Measurements from ENCODE around the gene RASSF3.

The RASSF3 gene

DNA sequence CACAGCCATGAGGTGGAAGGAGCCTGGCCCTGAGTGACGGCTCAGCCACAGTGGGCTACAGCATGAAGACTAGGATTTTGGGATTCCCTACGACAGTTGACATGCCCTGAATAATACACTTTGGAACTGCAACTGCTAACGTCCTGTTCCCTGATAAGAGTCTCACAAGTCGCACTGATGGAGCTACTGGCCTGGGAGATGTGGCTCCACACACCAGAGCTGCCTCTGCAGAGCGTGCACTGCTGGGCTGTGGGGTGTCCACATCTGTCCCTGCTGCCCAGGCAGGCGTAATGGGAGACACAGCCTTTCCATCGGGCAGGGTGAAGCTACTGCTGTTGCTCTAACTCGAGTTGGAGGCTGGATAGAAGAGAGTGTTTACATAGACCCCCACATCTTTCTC lies 42.7 kb upstream of the RASSF3 start:
- no peak for ATAC-seq (ENCODE audit: low read depth)

DNA sequence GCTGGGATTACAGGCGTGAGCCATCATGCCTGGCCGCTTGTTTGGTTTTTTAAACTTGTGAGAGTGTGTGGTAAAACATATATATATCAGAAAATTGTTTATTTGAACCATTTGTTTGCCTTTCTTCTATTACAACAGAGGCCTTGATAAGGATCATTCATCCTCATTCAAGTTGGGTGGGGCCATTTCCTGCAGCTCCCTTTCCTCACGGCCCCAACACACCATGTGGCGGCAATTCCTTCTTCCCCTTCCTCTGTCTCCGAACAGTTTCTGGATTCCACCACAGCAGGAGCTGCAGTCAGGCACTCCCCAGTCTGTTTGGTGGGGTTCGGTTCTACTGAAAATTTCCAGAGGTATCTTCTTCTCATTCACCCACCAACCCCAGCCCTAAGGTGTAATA lies 42.0 kb upstream of the RASSF3 start:
- ATAC-seq (ENCODE audit: low read depth) (no peak), DNase-seq (ENCODE audit: low spot score) (no peak)
- Histone ChIP-seq H3K4me3 (ENCODE audit: severe bottlenecking) (no peak overlapping the region), H3K36me3 (ENCODE audit: low read depth) (no peaks in the 10 kb centered on the region), H3K27me3 (ENCODE audit: insufficient read depth, poor library complexity, severe bottlenecking) (no peaks in the 10 kb centered on the region), H3K4me1 (ENCODE audit: insufficient read depth, poor library complexity, severe bottlenecking) (no peaks in the 10 kb centered on the region), H3K27ac (ENCODE audit: poor library complexity, severe bottlenecking) (no peak overlapping the region), H3K9me3 (ENCODE audit: severe bottlenecking) (no peaks in the 10 kb centered on the region)
- no peak for TF ChIP-seq CTCF (IDR thresholded peaks at IDR 0.05; ENCODE audit: poor library complexity, severe bottlenecking)

More for the DNA sequence above, 42.7 kb upstream of the RASSF3 start:
- H3K9me3 ChIP-seq (ENCODE audit: severe bottlenecking) = no peaks in the 10 kb centered on the region
- TF ChIP-seq CTCF (IDR thresholded peaks at IDR 0.05; ENCODE audit: poor library complexity, severe bottlenecking) = no peak
- no peaks in the 10 kb centered on the region for H3K36me3 ChIP-seq (ENCODE audit: low read depth)
- no peak overlapping the region for H3K27ac ChIP-seq (ENCODE audit: poor library complexity, severe bottlenecking)
- H3K4me3 ChIP-seq (ENCODE audit: severe bottlenecking) = no peak overlapping the region
- no peaks in the 10 kb centered on the region for H3K4me1 ChIP-seq (ENCODE audit: insufficient read depth, poor library complexity, severe bottlenecking)
- no peak for DNase-seq (ENCODE audit: low spot score)
- H3K27me3 ChIP-seq (ENCODE audit: insufficient read depth, poor library complexity, severe bottlenecking) = no peaks in the 10 kb centered on the region

- Histone ChIP-seq H3K4me3 (ENCODE audit: severe bottlenecking) (no peak overlapping the region), H3K9me3 (ENCODE audit: severe bottlenecking) (peaks cover 3% of the 10 kb centered on the region), H3K36me3 (ENCODE audit: low read depth) (no peaks in the 10 kb centered on the region), H3K27ac (ENCODE audit: poor library complexity, severe bottlenecking) (no peak overlapping the region), H3K27me3 (ENCODE audit: insufficient read depth, poor library complexity, severe bottlenecking) (no peaks in the 10 kb centered on the region), H3K4me1 (ENCODE audit: insufficient read depth, poor library complexity, severe bottlenecking) (no peaks in the 10 kb centered on the region)
- ATAC-seq (ENCODE audit: low read depth) = no peak
- no peak for TF ChIP-seq CTCF (IDR thresholded peaks at IDR 0.05; ENCODE audit: poor library complexity, severe bottlenecking)
- DNase-seq (ENCODE audit: low spot score) = no peak
Observed at GRCh38 chr12:64569923-64570691, 40.2 kb upstream of the RASSF3 start.

- ATAC-seq (ENCODE audit: low read depth) (no peak), DNase-seq (ENCODE audit: low spot score) (no peak)
- H3K4me3 ChIP-seq (ENCODE audit: severe bottlenecking) = no peak overlapping the region
- H3K27me3 ChIP-seq (ENCODE audit: insufficient read depth, poor library complexity, severe bottlenecking) = no peaks in the 10 kb centered on the region
- no peak overlapping the region for H3K27ac ChIP-seq (ENCODE audit: poor library complexity, severe bottlenecking)
- H3K4me1 ChIP-seq (ENCODE audit: insufficient read depth, poor library complexity, severe bottlenecking) = no peaks in the 10 kb centered on the region
- no peak for TF ChIP-seq CTCF (IDR thresholded peaks at IDR 0.05; ENCODE audit: poor library complexity, severe bottlenecking)
- peaks cover 3% of the 10 kb centered on the region for H3K9me3 ChIP-seq (ENCODE audit: severe bottlenecking)
- H3K36me3 ChIP-seq (ENCODE audit: low read depth) = no peaks in the 10 kb centered on the region
Observed at GRCh38 chr12:64571411-64571810, 38.9 kb upstream of the RASSF3 start.

GRCh38 chr12:64572241-64572640 lies 38.1 kb upstream of the RASSF3 start:
- H3K27me3 ChIP-seq (ENCODE audit: insufficient read depth, poor library complexity, severe bottlenecking) = no peaks in the 10 kb centered on the region
- no peaks in the 10 kb centered on the region for H3K36me3 ChIP-seq (ENCODE audit: low read depth)
- no peak overlapping the region for H3K4me3 ChIP-seq (ENCODE audit: severe bottlenecking)
- no peak for DNase-seq (ENCODE audit: low spot score)
- ATAC-seq (ENCODE audit: low read depth) = no peak
- H3K4me1 ChIP-seq (ENCODE audit: insufficient read depth, poor library complexity, severe bottlenecking) = no peaks in the 10 kb centered on the region
- H3K9me3 ChIP-seq (ENCODE audit: severe bottlenecking) = peaks cover 3% of the 10 kb centered on the region
- TF ChIP-seq CTCF (IDR thresholded peaks at IDR 0.05; ENCODE audit: poor library complexity, severe bottlenecking) = no peak
- H3K27ac ChIP-seq (ENCODE audit: poor library complexity, severe bottlenecking) = no peak overlapping the region
